HepG2 (cell line): Measurements from ENCODE around the gene TNKS1BP1. TPM values are rescaled to one million over a fixed set of nuclear protein-coding genes. Genes with fewer than 3 reads are reported as not detected.

Experiments used
- ATAC-seq: fragments of 200-7000 bp; cut with Tn5 transposase; 3 replicates; pipeline ENCODE4 v1.9.1; 2020; ENCODE audit warnings: mild to moderate bottlenecking, moderate library complexity
- BruUV-seq: library from RNA; stranded (reverse); fragments of 400-500 nt; replicated peaks from 2 replicates; lab custom pipeline; 2021; lab: Mats Ljungman, UMichigan
- CTCF ChIA-PET: fragments of 300-600 bp; formaldehyde crosslinking; extraction: SDS; loops from one replicate; lab custom pipeline; 2021; ENCODE audit warnings: low total read pairs, inconsistent platforms, low intra/inter-chr PET ratio; lab: Yijun Ruan, JAX
- POLR2A ChIA-PET: fragments of 350-600 bp; sonication (Branson Sonifier 250); formaldehyde crosslinking; loops from one replicate; lab custom pipeline; 2020; ENCODE audit warnings: antibody characterized with exemption, inconsistent platforms; lab: Yijun Ruan, JAX
- DNase-seq: peaks from one replicate; pipeline ENCODE4 v3.0.0-alpha.2; 2015; ENCODE audit warnings: low spot score
- FAIRE-seq: peaks from 3 replicates; lab custom pipeline; 2011; peaks lifted over from hg19 to GRCh38; lab: Jason Lieb, UNC
- H2AFZ ChIP-seq: one replicate; pipeline ENCODE4 v1.6.1; 2011; ENCODE audit warnings: low read length, inconsistent platforms
- H3K27ac ChIP-seq: fragments of 300-600 bp; 3 replicates; pipeline ENCODE4 v1.8.0; 2011; ENCODE audit warnings: mixed run types, mild to moderate bottlenecking, mixed read lengths, low read length, inconsistent platforms; ENCODE audit not compliant: insufficient read depth; ENCODE audit errors: extremely low read length
- H3K27me3 ChIP-seq, 2 experiments: fragments of 200-600 bp in 1 of 2; 2 replicates in 1 of 2; 3 replicates in 1 of 2; pipeline versions ENCODE4 v1.6.0 to v1.8.0; 2011; ENCODE audit warnings: low read length in 2 of 2, mild to moderate bottlenecking in 2 of 2, moderate library complexity in 2 of 2, inconsistent platforms in 1 of 2; ENCODE audit not compliant: insufficient read depth in 2 of 2, control insufficient read depth in 1 of 2
- H3K36me3 ChIP-seq, 2 experiments: fragments of 200-600 bp in 1 of 2; replicated peaks in 1 of 2; 2 replicates in 1 of 2; 3 replicates in 1 of 2; pipeline versions ENCODE4 v1.5.1 to v1.8.0; 2011; ENCODE audit warnings: low read length in 2 of 2, inconsistent platforms in 1 of 2; ENCODE audit not compliant: insufficient read depth in 2 of 2, control insufficient read depth in 1 of 2
- H3K4me1 ChIP-seq: 2 replicates; pipeline ENCODE4 v1.5.1; 2012; ENCODE audit warnings: low read length, inconsistent platforms; ENCODE audit not compliant: insufficient read depth
- H3K4me2 ChIP-seq: 2 replicates; pipeline ENCODE4 v1.6.0; 2011; ENCODE audit warnings: low read depth, low read length, inconsistent platforms
- H3K4me3 ChIP-seq, 3 experiments: fragments of 200-600 bp in 1 of 3; sonication (generic), shearing (Covaris generic) in 1 of 3; replicated peaks in 1 of 3; 2 replicates each; pipeline ENCODE4 v1.5.1; 2011 to 2016; ENCODE audit warnings: low read length in 3 of 3, inconsistent platforms in 2 of 3, low read depth in 2 of 3, mild to moderate bottlenecking in 2 of 3, control low read depth in 1 of 3, mixed read lengths in 1 of 3; ENCODE audit not compliant: insufficient read depth in 1 of 3
- H3K79me2 ChIP-seq: one replicate; pipeline ENCODE4 v1.6.1; 2011; ENCODE audit warnings: low read length, inconsistent platforms; ENCODE audit not compliant: insufficient read depth
- H3K9ac ChIP-seq: 2 replicates; pipeline ENCODE4 v1.6.0; 2011; ENCODE audit warnings: mild to moderate bottlenecking, low read depth, low read length, inconsistent platforms; ENCODE audit not compliant: insufficient read depth
- H3K9me3 ChIP-seq: 2 replicates; pipeline ENCODE4 v1.5.1; 2012; ENCODE audit warnings: mild to moderate bottlenecking, low read length
- H4K20me1 ChIP-seq: 2 replicates; pipeline ENCODE4 v1.6.0; 2011; ENCODE audit warnings: inconsistent platforms, mild to moderate bottlenecking, low read length, moderate library complexity; ENCODE audit not compliant: insufficient read depth
- ETV5 ChIP-seq: IDR thresholded peaks from 2 replicates; pipeline ENCODE4 v1.6.1; 2018; ENCODE audit warnings: missing biosample characterization, missing genetic modification reagents, inconsistent platforms, borderline replicate concordance
- FOXA3 ChIP-seq: IDR thresholded peaks from 2 replicates; pipeline ENCODE4 v1.6.1; 2016; ENCODE audit warnings: missing genetic modification reagents, missing compliant biosample characterization
- FOXJ3 ChIP-seq: sonication (generic); formaldehyde crosslinking; IDR thresholded peaks from 2 replicates; pipeline ENCODE4 v1.4.0; 2020; ENCODE audit warnings: missing genetic modification reagents, mild to moderate bottlenecking, borderline replicate concordance
- GABPB1 ChIP-seq: IDR thresholded peaks from 2 replicates; pipeline ENCODE4 v1.6.1; 2016; ENCODE audit warnings: mild to moderate bottlenecking, missing genetic modification reagents, moderate library complexity, missing compliant biosample characterization
- NFE2L1 ChIP-seq: sonication (generic); formaldehyde crosslinking; IDR thresholded peaks from 2 replicates; pipeline ENCODE4 v1.4.0; 2020; ENCODE audit warnings: missing genetic modification reagents, mild to moderate bottlenecking, borderline replicate concordance
- RFXAP ChIP-seq: sonication (generic); formaldehyde crosslinking; IDR thresholded peaks from 2 replicates; pipeline ENCODE4 v1.4.0; 2020; ENCODE audit warnings: missing genetic modification reagents, borderline replicate concordance
- SMC3 ChIP-seq: IDR thresholded peaks from 2 replicates; pipeline ENCODE4 v1.6.1; 2011; ENCODE audit warnings: low read length, improper control_type of control experiment
- SRSF4 ChIP-seq: fragments of 200-400 bp; formaldehyde crosslinking; IDR thresholded peaks from one replicate; pipeline ENCODE4 v1.6.1; 2018; ENCODE audit warnings: mild to moderate bottlenecking, low read depth, low read length, moderate library complexity; ENCODE audit not compliant: poor library complexity, severe bottlenecking
- TBX3 ChIP-seq: fragments of 450-650 bp; IDR thresholded peaks from 2 replicates; pipeline ENCODE4 v1.6.1; 2017; ENCODE audit warnings: antibody characterized with exemption, mild to moderate bottlenecking, inconsistent platforms, borderline replicate concordance
- ZNF101 ChIP-seq: sonication (generic); formaldehyde crosslinking; IDR thresholded peaks from 2 replicates; pipeline ENCODE4 v1.4.0; 2020; ENCODE audit warnings: mild to moderate bottlenecking, low read depth, missing genetic modification reagents, borderline replicate concordance
- ZNF451 ChIP-seq: sonication (generic); formaldehyde crosslinking; IDR thresholded peaks from 2 replicates; pipeline ENCODE4 v1.5.0; 2020; ENCODE audit warnings: mild to moderate bottlenecking, missing genetic modification reagents
- ZSCAN12 ChIP-seq: sonication (generic); formaldehyde crosslinking; IDR thresholded peaks from 2 replicates; pipeline ENCODE4 v1.9.0; 2021; ENCODE audit warnings: mild to moderate bottlenecking, missing genetic modification reagents
- WGBS: methylation state at CpG from one replicate; pipeline ENCODE4 v1.1.6; 2017; ENCODE audit warnings: low lambda C conversion rate; 5-methylcytosine and 5-hydroxymethylcytosine counted together
- in situ Hi-C: cut with HindIII; loops from 2 replicates; pipeline ENCODE4 v1.10.0; 2017; ENCODE audit warnings: low pct_unique_long_range_greater_than_20kb; ENCODE audit not compliant: extremely low pct_ligation_motif_present
- intact Hi-C: fragments of 100-400 bp; cut with micrococcal nuclease; formaldehyde crosslinking; loops from one replicate; pipeline ENCODE4 v1.10.0; 2022; ENCODE audit not compliant: unreplicated experiment
- polyA plus RNA-seq, 8 experiments: library from polyadenylated mRNA; depleted of rRNA in 3 of 8; stranded (reverse) in 7 of 8; unstranded in 1 of 8; fragments of >200 nt; fragmentation: Illumina TruSeq in 4 of 8; extraction: Trizol in 4 of 8; gene quantifications; 2 replicates each; pipeline versions ENCODE4 v1.2.1 to v1.2.3, GENCODE V29; 2011 to 2016; ENCODE audit warnings: low read depth in 4 of 8, missing spikeins in 1 of 8, mixed read lengths in 1 of 8; ENCODE audit not compliant: insufficient read depth in 1 of 8
- total RNA-seq, 5 experiments: library from RNA; depleted of rRNA; stranded (reverse); fragments of >200 nt; fragmentation: Illumina TruSeq; extraction: Trizol; gene quantifications; 2 replicates each; pipeline ENCODE4 v1.2.3, GENCODE V29; 2016; ENCODE audit warnings: low read depth in 1 of 5
- TF ChIP-seq, protein P1 (sequence below): IDR thresholded peaks from 2 replicates; pipeline ENCODE4 v1.6.1; 2016; ENCODE audit warnings: mild to moderate bottlenecking
- TF ChIP-seq, protein P2 (sequence below): sonication (generic); formaldehyde crosslinking; IDR thresholded peaks from 2 replicates; pipeline ENCODE4 v1.4.0; 2020; ENCODE audit warnings: missing genetic modification reagents

Gene TNKS1BP1
- total and polyA plus RNA-seq, 2 of the 13 experiments (the other 11 are each of a cell fraction or from before 2014, with no cell fraction given) = 13.7 to 15.0 TPM

DNA sequence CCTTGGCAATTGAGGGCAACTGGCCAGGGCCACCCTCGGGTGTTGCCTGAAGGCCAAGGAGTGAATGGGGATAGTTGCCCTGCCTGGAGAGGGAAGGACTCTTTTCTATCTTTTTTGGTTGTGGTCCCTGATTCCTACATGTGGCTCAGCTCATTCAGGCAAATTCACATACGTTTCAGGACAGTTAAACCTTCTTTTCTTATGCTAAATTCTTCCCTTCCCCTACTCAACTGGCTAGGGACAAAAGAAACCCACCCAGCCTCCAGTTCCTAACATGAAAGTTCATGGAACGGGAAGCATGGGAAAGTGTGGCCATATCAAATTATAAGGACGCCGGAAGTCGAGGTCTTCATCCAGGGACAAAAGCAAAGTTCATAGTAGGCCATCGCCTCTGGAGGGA is 61.4 kb downstream of the TNKS1BP1 start:
- no TSS peak for BruUV-seq
- Histone ChIP-seq H3K27ac (no peak overlapping the region), H3K9me3 (no peaks in the 10 kb centered on the region; the same call in 1 of the 2 replicates), H4K20me1 (no peaks in the 10 kb centered on the region), H2AFZ (no peak overlapping the region), H3K4me2 (no peak overlapping the region), H3K79me2 (no peaks in the 10 kb centered on the region), H3K27me3 (peaks cover 0 to 2% of the 10 kb centered on the region in 2 experiments; a peak in 2 of 5 replicates), H3K9ac (no peak overlapping the region), H3K4me3 (no peak overlapping the region), H3K36me3 (no peaks in the 10 kb centered on the region), H3K4me1 (no peaks in the 10 kb centered on the region)
- intact Hi-C loops (no loop called here), in situ Hi-C loops (no loop called here)
- FAIRE-seq (no peak), DNase-seq (no peak), ATAC-seq (no peak)
- 41% methylated on average over 7 of the region's 7 CpGs for WGBS
- ChIA-PET POLR2A (no interaction called here), CTCF (no interaction called here)
- TF ChIP-seq FOXJ3 (CRISPR knock-in tag) = no peak
- TF ChIP-seq NFE2L1 (CRISPR knock-in tag) = no peak
- TF ChIP-seq ZNF451 (CRISPR knock-in tag) = no peak
- no peak for TF ChIP-seq RFXAP (CRISPR knock-in tag)
- TF ChIP-seq TBX3 = no peak
- no peak for TF ChIP-seq ZSCAN12
- TF ChIP-seq SRSF4 = no peak
- TF ChIP-seq FOXA3 (CRISPR knock-in tag) = no peak

DNA sequence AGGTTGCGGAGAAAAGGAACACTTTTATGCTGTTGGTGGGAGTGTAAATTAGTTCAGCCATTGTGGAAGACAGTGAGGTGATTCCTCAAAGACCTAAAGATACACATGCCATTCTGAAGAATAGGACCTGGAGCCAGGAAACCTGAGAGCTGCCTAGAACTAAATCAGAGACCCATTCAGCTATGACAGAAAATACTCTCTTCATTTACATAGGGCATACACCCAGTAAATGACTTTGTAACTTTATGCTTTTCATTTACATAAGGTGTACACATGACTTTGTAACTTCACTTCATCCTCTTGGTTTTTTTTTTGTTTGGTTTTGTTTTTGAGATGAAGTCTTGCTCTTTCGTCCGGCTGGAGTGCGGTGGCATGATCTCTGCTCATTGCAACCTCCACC is 62.6 kb downstream of the TNKS1BP1 start:
- H3K27me3 ChIP-seq = peaks cover 0 to 2% of the 10 kb centered on the region in 2 experiments; a peak in 2 of 5 replicates
- no peaks in the 10 kb centered on the region for H3K79me2 ChIP-seq
- FAIRE-seq = no peak
- WGBS = 46% methylated on average over 4 of the region's 4 CpGs
- no peaks in the 10 kb centered on the region; the same call in 1 of the 2 replicates for H3K9me3 ChIP-seq
- H4K20me1 ChIP-seq = no peaks in the 10 kb centered on the region
- DNase-seq = no peak
- H3K9ac ChIP-seq = no peak overlapping the region
- H3K36me3 ChIP-seq = no peaks in the 10 kb centered on the region
- no peak overlapping the region for H3K4me3 ChIP-seq
- CTCF ChIA-PET = no interaction called here
- no TSS peak for BruUV-seq
- intact Hi-C loops = no loop called here
- H3K4me1 ChIP-seq = no peaks in the 10 kb centered on the region
- H3K4me2 ChIP-seq = no peak overlapping the region
- in situ Hi-C loops = no loop called here
- H3K27ac ChIP-seq = no peak overlapping the region
- ATAC-seq = no peak
- no peak overlapping the region for H2AFZ ChIP-seq
- POLR2A ChIA-PET = no interaction called here
- TF ChIP-seq, protein P1, sequence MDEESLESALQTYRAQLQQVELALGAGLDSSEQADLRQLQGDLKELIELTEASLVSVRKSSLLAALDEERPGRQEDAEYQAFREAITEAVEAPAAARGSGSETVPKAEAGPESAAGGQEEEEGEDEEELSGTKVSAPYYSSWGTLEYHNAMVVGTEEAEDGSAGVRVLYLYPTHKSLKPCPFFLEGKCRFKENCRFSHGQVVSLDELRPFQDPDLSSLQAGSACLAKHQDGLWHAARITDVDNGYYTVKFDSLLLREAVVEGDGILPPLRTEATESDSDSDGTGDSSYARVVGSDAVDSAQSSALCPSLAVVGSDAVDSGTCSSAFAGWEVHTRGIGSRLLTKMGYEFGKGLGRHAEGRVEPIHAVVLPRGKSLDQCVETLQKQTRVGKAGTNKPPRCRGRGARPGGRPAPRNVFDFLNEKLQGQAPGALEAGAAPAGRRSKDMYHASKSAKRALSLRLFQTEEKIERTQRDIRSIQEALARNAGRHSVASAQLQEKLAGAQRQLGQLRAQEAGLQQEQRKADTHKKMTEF (CRISPR knock-in tag) = no peak
- TF ChIP-seq ETV5 (CRISPR knock-in tag) (no peak), GABPB1 (CRISPR knock-in tag) (no peak), SMC3 (no peak), ZNF101 (no peak)
- TF ChIP-seq, protein P2, sequence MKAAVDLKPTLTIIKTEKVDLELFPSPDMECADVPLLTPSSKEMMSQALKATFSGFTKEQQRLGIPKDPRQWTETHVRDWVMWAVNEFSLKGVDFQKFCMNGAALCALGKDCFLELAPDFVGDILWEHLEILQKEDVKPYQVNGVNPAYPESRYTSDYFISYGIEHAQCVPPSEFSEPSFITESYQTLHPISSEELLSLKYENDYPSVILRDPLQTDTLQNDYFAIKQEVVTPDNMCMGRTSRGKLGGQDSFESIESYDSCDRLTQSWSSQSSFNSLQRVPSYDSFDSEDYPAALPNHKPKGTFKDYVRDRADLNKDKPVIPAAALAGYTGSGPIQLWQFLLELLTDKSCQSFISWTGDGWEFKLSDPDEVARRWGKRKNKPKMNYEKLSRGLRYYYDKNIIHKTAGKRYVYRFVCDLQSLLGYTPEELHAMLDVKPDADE (CRISPR knock-in tag) = no peak
